ENCODE measurements around the gene PDIA4. TPM values are rescaled to one million over a fixed set of nuclear protein-coding genes. Genes with fewer than 3 reads are reported as not detected.

The PDIA4 gene
- polyA plus RNA-seq, 2 of the 4 experiments (the other 2 are of a cell fraction): 175 to 214 TPM

DNA sequence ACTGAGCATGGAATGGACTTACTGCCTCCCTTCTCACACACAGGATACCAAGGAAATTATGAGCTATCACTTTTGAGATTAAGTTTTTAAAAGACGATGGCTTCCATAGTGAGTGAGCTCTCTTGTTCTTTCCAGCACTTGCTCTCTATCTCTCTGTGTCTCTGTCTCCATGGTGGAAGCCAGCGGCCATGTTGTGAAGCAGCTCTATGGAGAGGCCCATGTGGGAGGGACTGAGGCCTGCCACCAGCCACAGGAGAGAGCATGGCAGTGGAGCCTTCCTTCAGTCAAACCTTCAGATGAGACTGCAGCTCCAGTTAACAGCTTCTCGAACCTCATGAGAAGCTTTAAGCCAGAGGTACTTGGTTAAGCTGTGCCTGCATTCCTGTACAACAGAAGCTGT is 20.5 kb upstream of the PDIA4 start:
- ChIA-PET CTCF (interaction anchor here (0.6 to 1.6 kb wide), 2 partner anchors 16 to 20 kb away, joined by 4 to 12 read pairs; no protein-coding TSS in a partner anchor), POLR2A (no interaction called here)

DNA sequence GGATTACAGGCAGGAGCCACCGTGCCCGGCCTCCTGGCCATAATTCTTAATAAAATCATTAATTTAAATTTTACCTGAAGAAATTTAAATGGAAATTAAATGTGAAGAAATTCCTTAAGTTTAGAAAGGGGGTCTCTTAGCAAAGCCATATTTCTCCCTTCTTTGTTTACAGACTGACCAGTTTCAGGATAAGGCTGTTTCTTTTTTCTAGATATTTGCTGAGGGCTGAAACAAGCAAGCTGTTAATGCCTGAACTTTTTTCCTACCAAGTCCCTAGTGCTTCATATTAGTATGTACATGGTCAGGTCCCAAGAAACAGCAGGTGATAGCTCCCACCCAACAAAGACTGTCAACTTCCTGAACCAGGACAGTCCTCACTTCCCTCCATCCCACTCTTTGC is 18.1 kb upstream of the PDIA4 start:
- POLR2A ChIA-PET: interaction anchor here (0.7 kb wide), 1 partner anchor 37 kb away, joined by 3 read pairs; no protein-coding TSS in a partner anchor
- DNase-seq (ENCODE audit: low read depth in 1 of 2, low spot score in 1 of 2): no peak
- Histone ChIP-seq H3K4me2 (no peak overlapping the region), H3K4me3 (no peak overlapping the region), H3K9me3 (no peaks in the 10 kb centered on the region), H3K4me1 (no peaks in the 10 kb centered on the region), H3K27ac (no peak overlapping the region)
- ATAC-seq: no peak
- 92% methylated on average over 2 of the region's 2 CpGs for WGBS (ENCODE audit: missing lambda C conversion rate)
- no peak for FAIRE-seq
- CTCF ChIA-PET: interaction anchor here (0.9 to 1.2 kb wide), 3 partner anchors 19 to 100 kb away, joined by 3 to 7 read pairs (median 3); no protein-coding TSS in a partner anchor
- TF ChIP-seq, protein P1, sequence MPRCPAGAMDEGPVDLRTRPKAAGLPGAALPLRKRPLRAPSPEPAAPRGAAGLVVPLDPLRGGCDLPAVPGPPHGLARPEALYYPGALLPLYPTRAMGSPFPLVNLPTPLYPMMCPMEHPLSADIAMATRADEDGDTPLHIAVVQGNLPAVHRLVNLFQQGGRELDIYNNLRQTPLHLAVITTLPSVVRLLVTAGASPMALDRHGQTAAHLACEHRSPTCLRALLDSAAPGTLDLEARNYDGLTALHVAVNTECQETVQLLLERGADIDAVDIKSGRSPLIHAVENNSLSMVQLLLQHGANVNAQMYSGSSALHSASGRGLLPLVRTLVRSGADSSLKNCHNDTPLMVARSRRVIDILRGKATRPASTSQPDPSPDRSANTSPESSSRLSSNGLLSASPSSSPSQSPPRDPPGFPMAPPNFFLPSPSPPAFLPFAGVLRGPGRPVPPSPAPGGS (IDR thresholded peaks at IDR 0.05): no peak
- TF ChIP-seq RAD21 (conservative IDR thresholded peaks at IDR 0.05 in 1 of 2, IDR thresholded peaks at IDR 0.05 in 1 of 2): no peak
- no peak for TF ChIP-seq ZSCAN20 (CRISPR knock-in tag; IDR thresholded peaks at IDR 0.05)
- TF ChIP-seq, protein P2, sequence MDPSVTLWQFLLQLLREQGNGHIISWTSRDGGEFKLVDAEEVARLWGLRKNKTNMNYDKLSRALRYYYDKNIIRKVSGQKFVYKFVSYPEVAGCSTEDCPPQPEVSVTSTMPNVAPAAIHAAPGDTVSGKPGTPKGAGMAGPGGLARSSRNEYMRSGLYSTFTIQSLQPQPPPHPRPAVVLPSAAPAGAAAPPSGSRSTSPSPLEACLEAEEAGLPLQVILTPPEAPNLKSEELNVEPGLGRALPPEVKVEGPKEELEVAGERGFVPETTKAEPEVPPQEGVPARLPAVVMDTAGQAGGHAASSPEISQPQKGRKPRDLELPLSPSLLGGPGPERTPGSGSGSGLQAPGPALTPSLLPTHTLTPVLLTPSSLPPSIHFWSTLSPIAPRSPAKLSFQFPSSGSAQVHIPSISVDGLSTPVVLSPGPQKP (IDR thresholded peaks at IDR 0.05; ENCODE audit: low read depth, low read length): no peak
- TF ChIP-seq HOXB5 (CRISPR knock-in tag; IDR thresholded peaks at IDR 0.05): no peak
- TF ChIP-seq PHF8 (IDR thresholded peaks at IDR 0.05; ENCODE audit: borderline replicate concordance, low read depth): no peak
- TF ChIP-seq, protein P3, sequence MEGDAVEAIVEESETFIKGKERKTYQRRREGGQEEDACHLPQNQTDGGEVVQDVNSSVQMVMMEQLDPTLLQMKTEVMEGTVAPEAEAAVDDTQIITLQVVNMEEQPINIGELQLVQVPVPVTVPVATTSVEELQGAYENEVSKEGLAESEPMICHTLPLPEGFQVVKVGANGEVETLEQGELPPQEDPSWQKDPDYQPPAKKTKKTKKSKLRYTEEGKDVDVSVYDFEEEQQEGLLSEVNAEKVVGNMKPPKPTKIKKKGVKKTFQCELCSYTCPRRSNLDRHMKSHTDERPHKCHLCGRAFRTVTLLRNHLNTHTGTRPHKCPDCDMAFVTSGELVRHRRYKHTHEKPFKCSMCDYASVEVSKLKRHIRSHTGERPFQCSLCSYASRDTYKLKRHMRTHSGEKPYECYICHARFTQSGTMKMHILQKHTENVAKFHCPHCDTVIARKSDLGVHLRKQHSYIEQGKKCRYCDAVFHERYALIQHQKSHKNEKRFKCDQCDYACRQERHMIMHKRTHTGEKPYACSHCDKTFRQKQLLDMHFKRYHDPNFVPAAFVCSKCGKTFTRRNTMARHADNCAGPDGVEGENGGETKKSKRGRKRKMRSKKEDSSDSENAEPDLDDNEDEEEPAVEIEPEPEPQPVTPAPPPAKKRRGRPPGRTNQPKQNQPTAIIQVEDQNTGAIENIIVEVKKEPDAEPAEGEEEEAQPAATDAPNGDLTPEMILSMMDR (IDR thresholded peaks at IDR 0.05): no peak
- no peak for TF ChIP-seq NFE2L2 (conservative IDR thresholded peaks at IDR 0.05; ENCODE audit: low read length)
- no peak for TF ChIP-seq POLR2AphosphoS2 (conservative IDR thresholded peaks at IDR 0.05; ENCODE audit: low read length)
- no peak for TF ChIP-seq JUNB (IDR thresholded peaks at IDR 0.05)

More for the DNA sequence above, 20.5 kb upstream of the PDIA4 start:
- no peak for FAIRE-seq
- WGBS (ENCODE audit: missing lambda C conversion rate): 50% methylated on average over 3 of the region's 3 CpGs
- H3K27ac ChIP-seq: no peak overlapping the region
- H3K4me3 ChIP-seq: no peak overlapping the region
- no peaks in the 10 kb centered on the region for H3K4me1 ChIP-seq
- no peaks in the 10 kb centered on the region for H3K9me3 ChIP-seq
- no peak overlapping the region for H3K4me2 ChIP-seq
- no peak; a peak in 1 of 6 replicates for ATAC-seq
- DNase-seq (ENCODE audit: low read depth in 1 of 2, low spot score in 1 of 2): no peak
- TF ChIP-seq, protein P4, sequence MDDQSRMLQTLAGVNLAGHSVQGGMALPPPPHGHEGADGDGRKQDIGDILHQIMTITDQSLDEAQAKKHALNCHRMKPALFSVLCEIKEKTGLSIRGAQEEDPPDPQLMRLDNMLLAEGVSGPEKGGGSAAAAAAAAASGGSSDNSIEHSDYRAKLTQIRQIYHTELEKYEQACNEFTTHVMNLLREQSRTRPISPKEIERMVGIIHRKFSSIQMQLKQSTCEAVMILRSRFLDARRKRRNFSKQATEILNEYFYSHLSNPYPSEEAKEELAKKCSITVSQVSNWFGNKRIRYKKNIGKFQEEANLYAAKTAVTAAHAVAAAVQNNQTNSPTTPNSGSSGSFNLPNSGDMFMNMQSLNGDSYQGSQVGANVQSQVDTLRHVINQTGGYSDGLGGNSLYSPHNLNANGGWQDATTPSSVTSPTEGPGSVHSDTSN (IDR thresholded peaks at IDR 0.05): no peak
- no peak for TF ChIP-seq CBX8 (IDR thresholded peaks at IDR 0.05)
- TF ChIP-seq JUNB (IDR thresholded peaks at IDR 0.05): no peak
- TF ChIP-seq SMC3 (IDR thresholded peaks at IDR 0.05): no peak
- TF ChIP-seq RCOR1 (IDR thresholded peaks at IDR 0.05; ENCODE audit: low read depth, low read length): no peak
- no peak for TF ChIP-seq FOXS1 (CRISPR knock-in tag; IDR thresholded peaks at IDR 0.05)
- TF ChIP-seq, protein P1 (IDR thresholded peaks at IDR 0.05): no peak
- no peak for TF ChIP-seq MAZ (IDR thresholded peaks at IDR 0.05; ENCODE audit: borderline replicate concordance, low read depth, low read length)
- no peak for TF ChIP-seq ZC3H11A (IDR thresholded peaks at IDR 0.05)
- TF ChIP-seq HOXA7 (CRISPR knock-in tag; IDR thresholded peaks at IDR 0.05): no peak
- no peak for TF ChIP-seq CEBPB (IDR thresholded peaks at IDR 0.05)
- TF ChIP-seq POLR2A (IDR thresholded peaks at IDR 0.05; ENCODE audit: low read length): no peak
- no peak for TF ChIP-seq HOXB5 (CRISPR knock-in tag; IDR thresholded peaks at IDR 0.05)
- TF ChIP-seq ZFP36 (IDR thresholded peaks at IDR 0.05; ENCODE audit: borderline replicate concordance, partially characterized antibody): no peak
- TF ChIP-seq, protein P5, sequence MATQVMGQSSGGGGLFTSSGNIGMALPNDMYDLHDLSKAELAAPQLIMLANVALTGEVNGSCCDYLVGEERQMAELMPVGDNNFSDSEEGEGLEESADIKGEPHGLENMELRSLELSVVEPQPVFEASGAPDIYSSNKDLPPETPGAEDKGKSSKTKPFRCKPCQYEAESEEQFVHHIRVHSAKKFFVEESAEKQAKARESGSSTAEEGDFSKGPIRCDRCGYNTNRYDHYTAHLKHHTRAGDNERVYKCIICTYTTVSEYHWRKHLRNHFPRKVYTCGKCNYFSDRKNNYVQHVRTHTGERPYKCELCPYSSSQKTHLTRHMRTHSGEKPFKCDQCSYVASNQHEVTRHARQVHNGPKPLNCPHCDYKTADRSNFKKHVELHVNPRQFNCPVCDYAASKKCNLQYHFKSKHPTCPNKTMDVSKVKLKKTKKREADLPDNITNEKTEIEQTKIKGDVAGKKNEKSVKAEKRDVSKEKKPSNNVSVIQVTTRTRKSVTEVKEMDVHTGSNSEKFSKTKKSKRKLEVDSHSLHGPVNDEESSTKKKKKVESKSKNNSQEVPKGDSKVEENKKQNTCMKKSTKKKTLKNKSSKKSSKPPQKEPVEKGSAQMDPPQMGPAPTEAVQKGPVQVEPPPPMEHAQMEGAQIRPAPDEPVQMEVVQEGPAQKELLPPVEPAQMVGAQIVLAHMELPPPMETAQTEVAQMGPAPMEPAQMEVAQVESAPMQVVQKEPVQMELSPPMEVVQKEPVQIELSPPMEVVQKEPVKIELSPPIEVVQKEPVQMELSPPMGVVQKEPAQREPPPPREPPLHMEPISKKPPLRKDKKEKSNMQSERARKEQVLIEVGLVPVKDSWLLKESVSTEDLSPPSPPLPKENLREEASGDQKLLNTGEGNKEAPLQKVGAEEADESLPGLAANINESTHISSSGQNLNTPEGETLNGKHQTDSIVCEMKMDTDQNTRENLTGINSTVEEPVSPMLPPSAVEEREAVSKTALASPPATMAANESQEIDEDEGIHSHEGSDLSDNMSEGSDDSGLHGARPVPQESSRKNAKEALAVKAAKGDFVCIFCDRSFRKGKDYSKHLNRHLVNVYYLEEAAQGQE (IDR thresholded peaks at IDR 0.05): no peak
- no peak for TF ChIP-seq EHMT2 (IDR thresholded peaks at IDR 0.05; ENCODE audit: low read depth)
- TF ChIP-seq FOSL2 (IDR thresholded peaks at IDR 0.05): no peak
- TF ChIP-seq FOSL2 (CRISPR knock-in tag; IDR thresholded peaks at IDR 0.05): no peak
- TF ChIP-seq HEYL (CRISPR knock-in tag; IDR thresholded peaks at IDR 0.05): no peak
- TF ChIP-seq ESRRA (IDR thresholded peaks at IDR 0.05; ENCODE audit: borderline replicate concordance, low read length): no peak
- TF ChIP-seq, protein P3 (IDR thresholded peaks at IDR 0.05): no peak

All from A549 (cell line).